HepG2 (cell line): ENCODE results near the gene KLF5. TPM values are rescaled to one million over a fixed set of nuclear protein-coding genes. Genes with fewer than 3 reads are reported as not detected.

Source experiments
- ATF2 ChIP-seq: sonication (generic); formaldehyde crosslinking; IDR thresholded peaks from 2 replicates; pipeline ENCODE4 v1.4.0; 2020; ENCODE audit warnings: missing genetic modification reagents
- BRF2 ChIP-seq: sonication (generic); formaldehyde crosslinking; IDR thresholded peaks from 2 replicates; pipeline ENCODE4 v1.8.1; 2022; ENCODE audit warnings: mild to moderate bottlenecking, missing genetic modification reagents
- CREBL2 ChIP-seq: sonication (generic); formaldehyde crosslinking; IDR thresholded peaks from 2 replicates; pipeline ENCODE4 v1.8.1; 2023; ENCODE audit warnings: missing genetic modification reagents, mild to moderate bottlenecking, borderline replicate concordance
- FOXJ3 ChIP-seq: sonication (generic); formaldehyde crosslinking; IDR thresholded peaks from 2 replicates; pipeline ENCODE4 v1.4.0; 2020; ENCODE audit warnings: missing genetic modification reagents, mild to moderate bottlenecking, borderline replicate concordance
- HNRNPUL1 ChIP-seq: fragments of 200-400 bp; formaldehyde crosslinking; IDR thresholded peaks from 2 replicates; pipeline ENCODE4 v1.6.1; 2017; ENCODE audit warnings: low read depth, mild to moderate bottlenecking, low read length, moderate library complexity
- KLF12 ChIP-seq: sonication (generic); formaldehyde crosslinking; IDR thresholded peaks from 2 replicates; pipeline ENCODE4 v1.4.0; 2020; ENCODE audit warnings: missing genetic modification reagents, borderline replicate concordance
- MBNL3 ChIP-seq: fragments of 250-450 bp; sonication (Bioruptor Pico); conservative IDR thresholded peaks from 2 replicates; pipeline ENCODE4 v1.8.0; 2022; ENCODE audit warnings: mild to moderate bottlenecking, inconsistent platforms
- POGK ChIP-seq: sonication (generic); formaldehyde crosslinking; conservative IDR thresholded peaks from 2 replicates; pipeline ENCODE4 v1.8.0; 2022; ENCODE audit warnings: mild to moderate bottlenecking, moderate library complexity, missing genetic modification reagents
- RBM22 ChIP-seq: fragments of 200-400 bp; formaldehyde crosslinking; optimal IDR thresholded peaks from 2 replicates; pipeline ENCODE3; 2017; ENCODE audit warnings: mild to moderate bottlenecking, low read length, moderate library complexity
- RELA ChIP-seq: sonication (generic); formaldehyde crosslinking; IDR thresholded peaks from 2 replicates; pipeline ENCODE4 v1.4.0; 2020; ENCODE audit warnings: missing genetic modification reagents
- SAFB2 ChIP-seq: sonication (generic); formaldehyde crosslinking; IDR thresholded peaks from 2 replicates; pipeline ENCODE4 v1.5.1; 2020; ENCODE audit warnings: missing genetic modification reagents, low read depth, mild to moderate bottlenecking, borderline replicate concordance
- SP2 ChIP-seq: sonication (generic); formaldehyde crosslinking; IDR thresholded peaks from 2 replicates; pipeline ENCODE4 v1.5.1; 2020; ENCODE audit warnings: mild to moderate bottlenecking, missing genetic modification reagents
- SYNCRIP ChIP-seq: fragments of 200-400 bp; formaldehyde crosslinking; IDR thresholded peaks from 2 replicates; pipeline ENCODE4 v1.6.1; 2018; ENCODE audit warnings: mild to moderate bottlenecking, low read depth, low read length; ENCODE audit not compliant: insufficient read depth
- TEAD3 ChIP-seq: optimal IDR thresholded peaks from 2 replicates; pipeline ENCODE3; 2016; ENCODE audit warnings: borderline replicate concordance
- YEATS2 ChIP-seq: sonication (generic); formaldehyde crosslinking; IDR thresholded peaks from 2 replicates; pipeline ENCODE4 v1.4.0; 2020; ENCODE audit warnings: missing genetic modification reagents, borderline replicate concordance
- ZBTB14 ChIP-seq: sonication (generic); formaldehyde crosslinking; IDR thresholded peaks from 2 replicates; pipeline ENCODE4 v1.4.0; 2020; ENCODE audit warnings: missing genetic modification reagents
- ZNF414 ChIP-seq: sonication (generic); formaldehyde crosslinking; IDR thresholded peaks from 2 replicates; pipeline ENCODE4 v1.5.0; 2020; ENCODE audit warnings: missing genetic modification reagents
- ZNF446 ChIP-seq: sonication (generic); formaldehyde crosslinking; IDR thresholded peaks from 2 replicates; pipeline ENCODE4 v1.5.0; 2020; ENCODE audit warnings: mild to moderate bottlenecking, missing genetic modification reagents
- ZNF546 ChIP-seq: sonication (generic); formaldehyde crosslinking; conservative IDR thresholded peaks from 2 replicates; pipeline ENCODE4 v1.8.1; 2023; ENCODE audit warnings: mild to moderate bottlenecking, missing genetic modification reagents
- ZNF549 ChIP-seq: sonication (generic); formaldehyde crosslinking; IDR thresholded peaks from 2 replicates; pipeline ENCODE4 v1.5.0; 2020; ENCODE audit warnings: missing genetic modification reagents
- ZNF567 ChIP-seq: sonication (generic); formaldehyde crosslinking; IDR thresholded peaks from 2 replicates; pipeline ENCODE4 v1.8.1; 2023; ENCODE audit warnings: mild to moderate bottlenecking, missing genetic modification reagents, borderline replicate concordance
- ZNF615 ChIP-seq: sonication (generic); formaldehyde crosslinking; IDR thresholded peaks from 2 replicates; pipeline ENCODE4 v1.5.0; 2020; ENCODE audit warnings: mild to moderate bottlenecking, missing genetic modification reagents, borderline replicate concordance
- ZSCAN21 ChIP-seq: sonication (generic); formaldehyde crosslinking; IDR thresholded peaks from 2 replicates; pipeline ENCODE4 v1.8.0; 2022; ENCODE audit warnings: mild to moderate bottlenecking, missing genetic modification reagents, moderate library complexity, borderline replicate concordance
- polyA plus RNA-seq, 8 experiments: library from polyadenylated mRNA; depleted of rRNA in 3 of 8; stranded (reverse) in 7 of 8; unstranded in 1 of 8; fragments of >200 nt; fragmentation: Illumina TruSeq in 4 of 8; extraction: Trizol in 4 of 8; gene quantifications; 2 replicates each; pipeline versions ENCODE4 v1.2.1 to v1.2.3, GENCODE V29; 2011 to 2016; ENCODE audit warnings: low read depth in 4 of 8, missing spikeins in 1 of 8, mixed read lengths in 1 of 8; ENCODE audit not compliant: insufficient read depth in 1 of 8
- total RNA-seq, 5 experiments: library from RNA; depleted of rRNA; stranded (reverse); fragments of >200 nt; fragmentation: Illumina TruSeq; extraction: Trizol; gene quantifications; 2 replicates each; pipeline ENCODE4 v1.2.3, GENCODE V29; 2016; ENCODE audit warnings: low read depth in 1 of 5

Gene KLF5
- total and polyA plus RNA-seq, 2 of the 13 experiments (the other 11 are each of a cell fraction or from before 2014, with no cell fraction given) = 1.7 to 9.2 TPM

- peak; percentile 70 for TF ChIP-seq BRF2
- TF ChIP-seq HNRNPUL1 = no peak
- peak; percentile 20; the same call in 1 of the 2 replicates for TF ChIP-seq ZSCAN21
- no peak for TF ChIP-seq SYNCRIP
- peak; percentile 82 for TF ChIP-seq ZNF446 (CRISPR knock-in tag)
- no peak for TF ChIP-seq RELA
- peak; percentile 99 for TF ChIP-seq SP2 (CRISPR knock-in tag)
- no peak for TF ChIP-seq ZNF414 (CRISPR knock-in tag)
- TF ChIP-seq POGK (CRISPR knock-in tag) = peak; percentile 64; the same call in 1 of the 2 replicates
- peak; percentile 58; the same call in 1 of the 2 replicates for TF ChIP-seq FOXJ3 (CRISPR knock-in tag)
- no peak for TF ChIP-seq RBM22
- no peak for TF ChIP-seq ZNF549 (CRISPR knock-in tag)
- peak; percentile 54; the same call in 1 of the 2 replicates for TF ChIP-seq YEATS2 (CRISPR knock-in tag)
- no peak for TF ChIP-seq CREBL2 (CRISPR knock-in tag)
- no peak for TF ChIP-seq ZNF615 (CRISPR knock-in tag)
- TF ChIP-seq SAFB2 (CRISPR knock-in tag) = 0 out of 2 replicates have a peak, but pooled peaks have one; percentile 38
- 0 out of 2 replicates have a peak, but pooled peaks have one; percentile 68 for TF ChIP-seq KLF12 (CRISPR knock-in tag)
- TF ChIP-seq ATF2 (CRISPR knock-in tag) = 0 out of 2 replicates have a peak, but pooled peaks have one; percentile 19
- TF ChIP-seq ZBTB14 (CRISPR knock-in tag) = no peak
- 0 out of 2 replicates have a peak, but pooled peaks have one; percentile 25 for TF ChIP-seq ZNF546 (CRISPR knock-in tag)
- peak; percentile 52 for TF ChIP-seq TEAD3
- no peak for TF ChIP-seq MBNL3
- TF ChIP-seq ZNF567 = 0 out of 2 replicates have a peak, but pooled peaks have one; percentile 42
Measured at GRCh38 chr13:73058736-73059459, at the start of gene KLF5 (continued).
